Endothelial cell of umbilical vein (primary cell): ENCODE measurements around the gene GABPB2. TPM values are rescaled to one million over a fixed set of nuclear protein-coding genes. Genes with fewer than 3 reads are reported as not detected.
A peak's percentile ranks its signal among the peaks of the same experiment; 100 is the strongest.

Experiments
- BruUV-seq: library from RNA; stranded (reverse); fragments of 400-500 nt; replicated peaks from 2 replicates; lab custom pipeline; 2021; lab: Mats Ljungman, UMichigan
- CTCF ChIA-PET: fragments of 300-600, 350-600 bp; sonication (Branson Sonifier 250); formaldehyde crosslinking; loops from one replicate; lab custom pipeline; 2021; ENCODE audit warnings: antibody characterized with exemption, inconsistent platforms; lab: Charles Lee
- POLR2A ChIA-PET: fragments of 300-600, 350-600 bp; sonication (Branson Sonifier 250); formaldehyde crosslinking; loops from one replicate; lab custom pipeline; 2021; ENCODE audit warnings: antibody characterized with exemption, inconsistent platforms; lab: Charles Lee
- DNase-seq: peaks from one replicate; pipeline ENCODE4 v3.0.0-alpha.2; 2011; ENCODE audit warnings: low read depth, low spot score
- FAIRE-seq: peaks from 2 replicates; lab custom pipeline; 2011; peaks lifted over from hg19 to GRCh38; lab: Jason Lieb, UNC
- H2AFZ ChIP-seq: 2 replicates; pipeline ENCODE4 v1.6.0; 2012; ENCODE audit warnings: low read depth, low read length, control low read depth, inconsistent platforms
- H3K27ac ChIP-seq: 2 replicates; pipeline ENCODE4 v1.5.1; 2011; ENCODE audit warnings: low read depth, mild to moderate bottlenecking, control low read depth, low read length, moderate library complexity; ENCODE audit not compliant: insufficient read depth
- H3K27me3 ChIP-seq, 2 experiments: 2 replicates each; pipeline versions ENCODE4 v1.6.0 to v1.6.1; 2011; ENCODE audit warnings: low read length in 2 of 2, mixed read lengths in 1 of 2; ENCODE audit not compliant: control insufficient read depth in 2 of 2, insufficient read depth in 2 of 2
- H3K36me3 ChIP-seq, 2 experiments: 2 replicates in 1 of 2; 3 replicates in 1 of 2; pipeline ENCODE4 v1.5.1; 2011; ENCODE audit warnings: low read length in 2 of 2, mild to moderate bottlenecking in 1 of 2, moderate library complexity in 1 of 2; ENCODE audit not compliant: control insufficient read depth in 2 of 2, insufficient read depth in 2 of 2; ENCODE audit errors: extremely low read depth in 1 of 2
- H3K4me1 ChIP-seq: 3 replicates; pipeline ENCODE4 v1.5.1; 2011; ENCODE audit warnings: mild to moderate bottlenecking, low read length; ENCODE audit not compliant: control insufficient read depth, insufficient read depth; ENCODE audit errors: extremely low read depth
- H3K4me2 ChIP-seq: 2 replicates; pipeline ENCODE4 v1.6.1; 2011; ENCODE audit warnings: low read length, control low read depth, mixed read lengths; ENCODE audit not compliant: insufficient read depth
- H3K4me3 ChIP-seq, 3 experiments: fragments of 200-600 bp in 1 of 3; sonication (generic), shearing (Covaris generic) in 1 of 3; replicated peaks in 1 of 3; 2 replicates each; pipeline ENCODE4 v1.5.1; 2011 to 2016; ENCODE audit warnings: control low read depth in 3 of 3, low read length in 3 of 3, mild to moderate bottlenecking in 2 of 3, inconsistent platforms in 1 of 3, low read depth in 1 of 3, moderate library complexity in 1 of 3; ENCODE audit not compliant: insufficient read depth in 1 of 3
- H3K79me2 ChIP-seq: 2 replicates; pipeline ENCODE4 v1.6.0; 2012; ENCODE audit warnings: low read length, inconsistent platforms; ENCODE audit not compliant: control insufficient read depth, insufficient read depth
- H3K9ac ChIP-seq: replicated peaks from 2 replicates; pipeline ENCODE3; 2011; ENCODE audit warnings: low read length, control low read depth; ENCODE audit not compliant: insufficient read depth; ENCODE audit errors: extremely low read depth
- H3K9me1 ChIP-seq: replicated peaks from 3 replicates; pipeline ENCODE4 v1.6.0; 2011; ENCODE audit warnings: mild to moderate bottlenecking, low read length; ENCODE audit not compliant: control insufficient read depth, insufficient read depth; ENCODE audit errors: extremely low read depth
- H3K9me3 ChIP-seq: replicated peaks from 2 replicates; pipeline ENCODE4 v1.5.1; 2012; ENCODE audit warnings: low read length, inconsistent platforms; ENCODE audit not compliant: control insufficient read depth, insufficient read depth
- H4K20me1 ChIP-seq: replicated peaks from 2 replicates; pipeline ENCODE3; 2011; ENCODE audit warnings: mild to moderate bottlenecking, low read length; ENCODE audit not compliant: control insufficient read depth, insufficient read depth; ENCODE audit errors: extremely low read depth
- CTCF ChIP-seq, 2 donors: IDR thresholded peaks; 1 replicate in 1 of 2; 2 replicates in 1 of 2; pipeline ENCODE4 v1.5.1; 2011; ENCODE audit warnings: low read length in 2 of 2, mild to moderate bottlenecking in 2 of 2, moderate library complexity in 2 of 2, control low read depth in 1 of 2, inconsistent platforms in 1 of 2, low read depth in 1 of 2; ENCODE audit not compliant: insufficient read depth in 1 of 2; ENCODE audit errors: extremely low read depth in 1 of 2
- EZH2 ChIP-seq: IDR thresholded peaks from 2 replicates; pipeline ENCODE4 v1.6.1; 2012; ENCODE audit warnings: borderline replicate concordance, low read depth, mild to moderate bottlenecking, moderate library complexity, low read length, inconsistent platforms; ENCODE audit not compliant: severe bottlenecking
- FOS ChIP-seq: IDR thresholded peaks from 2 replicates; pipeline ENCODE4 v1.6.1; 2011; ENCODE audit warnings: mild to moderate bottlenecking, low read length, moderate library complexity, borderline replicate concordance; ENCODE audit not compliant: insufficient read depth
- GATA2 ChIP-seq: IDR thresholded peaks from 2 replicates; pipeline ENCODE4 v1.7.0; 2011; ENCODE audit warnings: low read depth, mild to moderate bottlenecking, moderate library complexity, mixed read lengths, low read length; ENCODE audit not compliant: insufficient read length, insufficient read depth
- JUN ChIP-seq: IDR thresholded peaks from 2 replicates; pipeline ENCODE4 v1.6.1; 2011; ENCODE audit warnings: borderline replicate concordance, low read depth; ENCODE audit not compliant: insufficient read length, insufficient read depth
- MYC ChIP-seq: IDR thresholded peaks from one replicate; pipeline ENCODE4 v1.6.1; 2011; ENCODE audit warnings: mild to moderate bottlenecking, low read depth, low read length
- POLR2A ChIP-seq: IDR thresholded peaks from 2 replicates; pipeline ENCODE4 v1.6.1; 2012; ENCODE audit warnings: low read depth, mild to moderate bottlenecking, control low read depth, low read length
- POLR2AphosphoS5 ChIP-seq: IDR thresholded peaks from 2 replicates; pipeline ENCODE4 v1.6.1; 2012; ENCODE audit warnings: low read depth, mild to moderate bottlenecking, control low read depth, low read length, moderate library complexity; ENCODE audit not compliant: insufficient read depth
- dilution Hi-C: fragments of 300-500 bp; cut with MboI; formaldehyde crosslinking; loops from one replicate; pipeline ENCODE4 v1.15.0; 2019; ENCODE audit warnings: low sequenced_read_pairs; ENCODE audit not compliant: extremely low pct_ligation_motif_present
- intact Hi-C: fragments of 100-400 bp; cut with micrococcal nuclease; formaldehyde crosslinking; loops from one replicate; pipeline ENCODE4 v1.10.0; 2022
- polyA plus RNA-seq, 4 experiments: library from polyadenylated mRNA; depleted of rRNA in 3 of 4; stranded (reverse) in 3 of 4; unstranded in 1 of 4; fragments of >200 nt; gene quantifications; 2 replicates each; pipeline versions ENCODE4 v1.2.1 to v1.2.3, GENCODE V29; 2011 to 2012; ENCODE audit warnings: missing spikeins in 1 of 4
- total RNA-seq: library from RNA; stranded (reverse); gene quantifications from 2 replicates; pipeline ENCODE4 v1.2.3, GENCODE V29; 2021
- TF ChIP-seq, protein P1 (sequence below): IDR thresholded peaks from 2 replicates; pipeline ENCODE4 v1.6.1; 2011; ENCODE audit not compliant: insufficient read depth, insufficient read length

GABPB2 gene
- total and polyA plus RNA-seq, 2 donors (not counting 3 experiments of a cell fraction or from before 2014, with no cell fraction given) = 2.6 to 4.3 TPM

DNA sequence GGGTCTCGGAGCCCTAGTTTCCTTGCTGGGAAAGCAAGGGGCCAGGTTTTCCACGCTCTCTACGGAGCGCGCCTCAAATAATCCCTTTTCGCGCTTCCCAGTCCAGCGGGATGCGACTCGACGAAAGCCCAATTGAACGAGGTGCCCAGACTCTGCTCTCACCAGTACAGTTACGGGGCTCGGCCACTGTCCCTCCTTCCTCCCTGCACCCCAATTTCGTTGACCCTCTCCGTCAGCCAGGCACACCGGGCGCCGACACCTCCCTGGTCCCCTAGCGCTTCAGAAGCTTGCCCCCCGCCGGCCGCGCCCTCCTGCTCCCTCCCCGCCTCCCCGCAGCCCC lies 75.5 kb downstream of the GABPB2 start:
- Histone ChIP-seq H3K9me1 (no peaks in the 10 kb centered on the region), H3K27me3 (no peaks in the 10 kb centered on the region), H3K9ac (peak overlapping the region; percentile 53), H3K4me2 (peak overlapping the region; percentile 96), H3K36me3 (peaks cover 0 to 6% of the 10 kb centered on the region in 2 experiments), H2AFZ (peak overlapping the region; percentile 79), H3K9me3 (no peaks in the 10 kb centered on the region), H3K79me2 (no peaks in the 10 kb centered on the region), H3K27ac (no peak overlapping the region), H3K4me1 (peaks cover 29% of the 10 kb centered on the region), H4K20me1 (no peaks in the 10 kb centered on the region), H3K4me3 (peak overlapping the region; percentile 49 to 81 (median 59))
- dilution Hi-C loops (no loop called here), intact Hi-C loops (loop anchor here (1.0 to 5.0 kb wide), 5 partner anchors 9 to 169 kb away; partner anchors contain the start of genes GABPB2 and LYSMD1)
- FAIRE-seq (no peak), DNase-seq (peak; percentile 29)
- ChIA-PET CTCF (interaction anchor here (3.2 kb wide), 1 partner anchor 46 kb away, joined by 30 read pairs; no protein-coding TSS in a partner anchor), POLR2A (no interaction called here)
- BruUV-seq = no TSS peak
- TF ChIP-seq POLR2AphosphoS5 (no peak), MYC (no peak), EZH2 (no peak), POLR2A (no peak), FOS (no peak), JUN (no peak), GATA2 (no peak), CTCF (IDR thresholded peaks at IDR 0.05; ENCODE audit: extremely low read depth in 1 of 2, insufficient read depth in 1 of 2, low read depth in 1 of 2, low read length in 2 of 2) (no peak)
- TF ChIP-seq, protein P1, sequence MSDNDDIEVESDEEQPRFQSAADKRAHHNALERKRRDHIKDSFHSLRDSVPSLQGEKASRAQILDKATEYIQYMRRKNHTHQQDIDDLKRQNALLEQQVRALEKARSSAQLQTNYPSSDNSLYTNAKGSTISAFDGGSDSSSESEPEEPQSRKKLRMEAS = no peak
